Esophagus muscularis mucosa (tissue), 3 donors: Measurements from ENCODE around the gene DGKD.

Source experiments
- CTCF ChIP-seq, 3 experiments: fragments of 200-600 bp in 2 of 3; fragments of 450-650 bp in 1 of 3; sonication (generic) in 2 of 3; IDR thresholded peaks; one replicate each; pipeline ENCODE4 v1.5.1; 2017 to 2019; ENCODE audit warnings: antibody characterized with exemption in 3 of 3, mild to moderate bottlenecking in 2 of 3, moderate library complexity in 1 of 3
- POLR2A ChIP-seq: fragments of 450-650 bp; IDR thresholded peaks from one replicate; pipeline ENCODE4 v1.6.1; 2017; ENCODE audit warnings: antibody characterized with exemption, moderate library complexity, mild to moderate bottlenecking, low read depth
- POLR2AphosphoS5 ChIP-seq, 2 donors: sonication (generic); formaldehyde crosslinking; IDR thresholded peaks; one replicate each; pipeline ENCODE4 v1.6.1; 2017; ENCODE audit warnings: antibody characterized with exemption in 2 of 2

DNA sequence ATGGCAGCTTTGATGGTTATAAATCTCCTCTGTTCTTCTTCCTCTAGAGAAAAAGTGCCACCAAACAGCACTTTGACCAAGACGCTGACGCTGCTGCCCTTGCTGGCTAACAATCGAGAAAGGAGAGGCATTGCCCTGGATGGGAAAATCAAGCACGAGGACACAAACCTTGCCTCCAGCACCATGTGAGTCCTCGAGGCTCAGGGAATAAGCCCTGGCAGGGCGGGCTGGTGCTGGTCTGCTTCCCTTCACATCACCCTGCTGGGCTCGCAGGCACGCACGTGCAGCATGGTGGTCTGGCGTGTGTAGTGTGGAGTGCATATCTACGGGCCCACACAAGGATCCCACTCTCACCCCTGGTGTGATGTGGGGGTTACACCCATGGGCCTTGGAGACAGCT, 19.4 kb upstream of the DGKD start:
- TF ChIP-seq POLR2AphosphoS5 (IDR thresholded peaks at IDR 0.05), result no peak
- TF ChIP-seq CTCF (IDR thresholded peaks at IDR 0.05), result no peak
- TF ChIP-seq POLR2A, result no peak
